Neural progenitor cell (in vitro differentiated cells): ENCODE data around the gene RGMA. TPM values are rescaled to one million over a fixed set of nuclear protein-coding genes. Genes with fewer than 3 reads are reported as not detected.

Source experiments
- DNase-seq: peaks from one replicate; pipeline ENCODE4 v3.0.0-alpha.2; 2016; ENCODE audit warnings: low spot score
- H2AFZ ChIP-seq: fragments of 200-600 bp; sonication (generic); replicated peaks from 2 replicates; pipeline ENCODE4 v1.6.1; 2016; ENCODE audit warnings: antibody characterized with exemption
- H3F3A ChIP-seq: fragments of 200-600 bp; sonication (generic); 2 replicates; pipeline ENCODE4 v1.6.1; 2016; ENCODE audit warnings: antibody characterized with exemption, low read depth
- H3K27ac ChIP-seq: fragments of 200-600 bp; sonication (generic); 2 replicates; pipeline ENCODE4 v1.5.1; 2016; ENCODE audit warnings: mild to moderate bottlenecking
- H3K27me3 ChIP-seq: fragments of 200-600 bp; sonication (generic); 2 replicates; pipeline ENCODE4 v1.6.1; 2016; ENCODE audit warnings: mild to moderate bottlenecking, moderate library complexity
- H3K36me3 ChIP-seq: fragments of 200-600 bp; sonication (generic); 2 replicates; pipeline ENCODE4 v1.5.1; 2016
- H3K4me1 ChIP-seq: fragments of 200-600 bp; sonication (generic); 2 replicates; pipeline ENCODE4 v1.6.1; 2016; ENCODE audit warnings: mixed run types
- H3K4me2 ChIP-seq: fragments of 200-600 bp; sonication (generic); 2 replicates; pipeline ENCODE4 v1.6.1; 2016
- H3K4me3 ChIP-seq: fragments of 200-600 bp; sonication (generic); 2 replicates; pipeline ENCODE4 v1.5.1; 2016
- H3K79me2 ChIP-seq: fragments of 200-600 bp; sonication (generic); 2 replicates; pipeline ENCODE4 v1.6.1; 2016; ENCODE audit warnings: low read depth
- H3K9ac ChIP-seq: fragments of 200-600 bp; sonication (generic); 2 replicates; pipeline ENCODE4 v1.6.1; 2016
- H3K9me3 ChIP-seq: fragments of 200-600 bp; sonication (generic); 2 replicates; pipeline ENCODE4 v1.5.1; 2016; ENCODE audit warnings: low read depth
- H4K20me1 ChIP-seq: fragments of 200-600 bp; sonication (generic); 2 replicates; pipeline ENCODE4 v1.6.1; 2016; ENCODE audit warnings: low read depth
- H3K27ac Mint-ChIP-seq: 3 replicates; pipeline ENCODE4 v1.8.0; 2021; ENCODE audit warnings: mixed read lengths
- H3K27me3 Mint-ChIP-seq: 2 replicates; pipeline ENCODE4 v1.8.0; 2022; ENCODE audit warnings: low read depth, mild to moderate bottlenecking, inconsistent platforms, moderate library complexity, mixed read lengths; ENCODE audit not compliant: insufficient read depth
- H3K36me3 Mint-ChIP-seq: 3 replicates; pipeline ENCODE4 v1.8.0; 2021; ENCODE audit warnings: mixed read lengths
- H3K4me1 Mint-ChIP-seq: 3 replicates; pipeline ENCODE4 v1.8.0; 2021; ENCODE audit warnings: mixed read lengths
- H3K4me3 Mint-ChIP-seq: 3 replicates; pipeline ENCODE4 v1.8.0; 2021; ENCODE audit warnings: mild to moderate bottlenecking, moderate library complexity, mixed read lengths
- H3K9me3 Mint-ChIP-seq: 3 replicates; pipeline ENCODE4 v1.8.0; 2020; ENCODE audit warnings: mixed read lengths
- EZH2 ChIP-seq: fragments of 200-600 bp; sonication (generic); IDR thresholded peaks from 2 replicates; pipeline ENCODE4 v1.6.1; 2017; ENCODE audit warnings: antibody characterized with exemption, mild to moderate bottlenecking, moderate library complexity
- EZH2phosphoT487 ChIP-seq: fragments of 200-600 bp; sonication (generic); IDR thresholded peaks from 2 replicates; pipeline ENCODE4 v1.6.1; 2017; ENCODE audit warnings: antibody characterized with exemption
- total RNA-seq: library from RNA; depleted of rRNA; stranded (reverse); fragments of >200 nt; gene quantifications from 2 replicates; pipeline ENCODE4 v1.2.3, GENCODE V29; 2015; ENCODE audit warnings: low replicate concordance
- TF ChIP-seq, protein P1 (sequence below): fragments of 200-600 bp; sonication (generic); IDR thresholded peaks from 2 replicates; pipeline ENCODE4 v1.5.1; 2017; ENCODE audit warnings: antibody characterized with exemption, mild to moderate bottlenecking

The RGMA gene
- total RNA-seq, 1 donor from 2014 or later: 41.4 TPM

GRCh38 chr15:93031103-93031464, 57.9 kb downstream of the RGMA start:
- Histone ChIP-seq H3F3A (peaks cover 38% of the 10 kb centered on the region), H3K27ac (no peak overlapping the region), H3K27me3 (no peaks in the 10 kb centered on the region), H3K79me2 (no peaks in the 10 kb centered on the region), H2AFZ (no peak overlapping the region), H4K20me1 (peaks cover 21% of the 10 kb centered on the region), H3K4me2 (no peak overlapping the region), H3K9ac (no peak overlapping the region), H3K9me3 (no peaks in the 10 kb centered on the region), H3K4me3 (no peak overlapping the region), H3K4me1 (peaks cover 8% of the 10 kb centered on the region), H3K36me3 (no peaks in the 10 kb centered on the region)
- DNase-seq: no peak
- Mint-ChIP-seq H3K4me3 (no peak overlapping the region), H3K4me1 (peaks cover 28% of the 10 kb centered on the region), H3K9me3 (no peaks in the 10 kb centered on the region), H3K27ac (no peak overlapping the region), H3K36me3 (peaks cover 4% of the 10 kb centered on the region), H3K27me3 (peaks cover 5% of the 10 kb centered on the region)
- TF ChIP-seq EZH2 (no peak), EZH2phosphoT487 (no peak)
- TF ChIP-seq, protein P1, sequence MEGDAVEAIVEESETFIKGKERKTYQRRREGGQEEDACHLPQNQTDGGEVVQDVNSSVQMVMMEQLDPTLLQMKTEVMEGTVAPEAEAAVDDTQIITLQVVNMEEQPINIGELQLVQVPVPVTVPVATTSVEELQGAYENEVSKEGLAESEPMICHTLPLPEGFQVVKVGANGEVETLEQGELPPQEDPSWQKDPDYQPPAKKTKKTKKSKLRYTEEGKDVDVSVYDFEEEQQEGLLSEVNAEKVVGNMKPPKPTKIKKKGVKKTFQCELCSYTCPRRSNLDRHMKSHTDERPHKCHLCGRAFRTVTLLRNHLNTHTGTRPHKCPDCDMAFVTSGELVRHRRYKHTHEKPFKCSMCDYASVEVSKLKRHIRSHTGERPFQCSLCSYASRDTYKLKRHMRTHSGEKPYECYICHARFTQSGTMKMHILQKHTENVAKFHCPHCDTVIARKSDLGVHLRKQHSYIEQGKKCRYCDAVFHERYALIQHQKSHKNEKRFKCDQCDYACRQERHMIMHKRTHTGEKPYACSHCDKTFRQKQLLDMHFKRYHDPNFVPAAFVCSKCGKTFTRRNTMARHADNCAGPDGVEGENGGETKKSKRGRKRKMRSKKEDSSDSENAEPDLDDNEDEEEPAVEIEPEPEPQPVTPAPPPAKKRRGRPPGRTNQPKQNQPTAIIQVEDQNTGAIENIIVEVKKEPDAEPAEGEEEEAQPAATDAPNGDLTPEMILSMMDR: no peak

DNA sequence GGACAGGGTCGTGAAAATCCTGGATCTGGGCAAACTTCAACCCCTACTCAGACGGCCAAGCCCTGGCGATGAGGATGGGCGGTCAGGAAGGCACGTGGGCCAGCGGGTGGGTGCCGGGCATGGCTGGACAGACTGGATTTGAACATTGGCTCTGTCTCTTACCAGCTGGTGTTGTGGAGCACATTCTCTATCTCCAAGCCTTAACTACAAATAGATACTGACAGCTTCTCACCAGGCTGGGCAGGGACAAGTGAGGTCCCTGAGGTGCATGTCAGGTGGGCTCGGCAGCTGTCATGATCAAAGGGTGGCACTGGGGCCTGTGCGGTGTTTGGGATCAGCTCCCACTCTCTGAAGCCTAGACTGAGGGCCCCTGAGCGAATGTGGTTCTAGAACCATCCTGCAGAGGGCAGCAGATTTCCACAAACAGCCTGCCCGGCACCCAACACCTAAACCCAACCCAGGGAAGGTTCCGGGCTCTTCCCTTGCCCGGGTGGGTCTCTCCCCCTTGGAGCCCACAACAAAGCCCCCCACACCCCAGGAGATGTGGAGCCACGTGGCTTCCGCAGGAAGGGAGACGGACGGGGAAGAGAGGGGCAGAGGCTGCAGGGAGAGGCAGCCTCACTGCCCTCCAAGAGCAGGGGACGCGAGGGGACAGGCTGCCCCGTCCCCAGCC, 58.4 kb downstream of the RGMA start:
- Histone ChIP-seq H3K79me2 (no peaks in the 10 kb centered on the region), H3K27me3 (no peaks in the 10 kb centered on the region), H3K9me3 (no peaks in the 10 kb centered on the region), H3K4me2 (no peak overlapping the region), H3K4me3 (no peak overlapping the region), H3K4me1 (peaks cover 8% of the 10 kb centered on the region), H4K20me1 (peaks cover 25% of the 10 kb centered on the region), H3K9ac (no peak overlapping the region), H2AFZ (no peak overlapping the region), H3K36me3 (no peaks in the 10 kb centered on the region), H3F3A (peaks cover 38% of the 10 kb centered on the region), H3K27ac (peak overlapping the region; percentile 18)
- TF ChIP-seq EZH2: no peak
- TF ChIP-seq, protein P1: peak; percentile 85
- peaks cover 24% of the 10 kb centered on the region for H3K4me1 Mint-ChIP-seq
- H3K9me3 Mint-ChIP-seq: no peaks in the 10 kb centered on the region
- peaks cover 5% of the 10 kb centered on the region for H3K27me3 Mint-ChIP-seq
- H3K4me3 Mint-ChIP-seq: no peak overlapping the region
- H3K27ac Mint-ChIP-seq: peak overlapping the region; percentile 20
- peaks cover 6% of the 10 kb centered on the region for H3K36me3 Mint-ChIP-seq
- DNase-seq: peak; percentile 78

GRCh38 chr15:93029836-93030429, 59.1 kb downstream of the RGMA start:
- H3K4me3 Mint-ChIP-seq: no peak overlapping the region
- H3K4me1 Mint-ChIP-seq: peaks cover 20% of the 10 kb centered on the region
- Histone ChIP-seq H3K79me2 (peaks cover 4% of the 10 kb centered on the region), H3F3A (peaks cover 38% of the 10 kb centered on the region), H3K4me1 (peaks cover 8% of the 10 kb centered on the region), H3K36me3 (no peaks in the 10 kb centered on the region), H3K9me3 (no peaks in the 10 kb centered on the region), H3K4me3 (no peak overlapping the region), H4K20me1 (peaks cover 25% of the 10 kb centered on the region), H2AFZ (no peak overlapping the region), H3K9ac (no peak overlapping the region), H3K27me3 (no peaks in the 10 kb centered on the region), H3K27ac (peak overlapping the region; percentile 18), H3K4me2 (no peak overlapping the region)
- H3K27ac Mint-ChIP-seq: peak overlapping the region; percentile 46
- DNase-seq: no peak
- H3K27me3 Mint-ChIP-seq: peaks cover 5% of the 10 kb centered on the region
- H3K9me3 Mint-ChIP-seq: no peaks in the 10 kb centered on the region
- peaks cover 13% of the 10 kb centered on the region for H3K36me3 Mint-ChIP-seq
- TF ChIP-seq EZH2 (no peak), EZH2phosphoT487 (no peak)
- TF ChIP-seq, protein P1: no peak
